Kidney (tissue), 14 donors: ENCODE results near the gene HIVEP3. TPM values are rescaled to one million over a fixed set of nuclear protein-coding genes. Genes with fewer than 3 reads are reported as not detected.

Experiments
- DNase-seq, 5 donors: peaks; one replicate each; pipeline ENCODE4 v3.0.0-alpha.2; 2013 to 2020
- FAIRE-seq: peaks from 2 replicates; lab custom pipeline; 2012; peaks lifted over from hg19 to GRCh38; lab: Jason Lieb, UNC
- H3K27ac ChIP-seq, 2 donors: one replicate each; pipeline ENCODE4 v1.7.0; 2013; ENCODE audit warnings: low read depth in 2 of 2, low read length in 2 of 2, inconsistent platforms in 1 of 2
- H3K27me3 ChIP-seq: one replicate; pipeline ENCODE4 v1.7.1; 2013; ENCODE audit warnings: low read length, inconsistent platforms; ENCODE audit not compliant: control insufficient read depth, insufficient read depth
- H3K36me3 ChIP-seq, 3 donors: one replicate each; pipeline versions ENCODE4 v1.7.0 to v1.7.1; 2013; ENCODE audit warnings: low read length in 3 of 3, control low read depth in 1 of 3, inconsistent platforms in 1 of 3; ENCODE audit not compliant: insufficient read depth in 3 of 3, control insufficient read depth in 2 of 3
- H3K4me1 ChIP-seq, 3 donors: one replicate each; pipeline versions ENCODE4 v1.7.0 to v1.7.1; 2013; ENCODE audit warnings: low read length in 3 of 3, inconsistent platforms in 1 of 3, low read depth in 1 of 3; ENCODE audit not compliant: control insufficient read depth in 2 of 3, insufficient read depth in 2 of 3
- H3K4me3 ChIP-seq, 3 donors: one replicate each; pipeline versions ENCODE4 v1.7.0 to v1.8.1; 2013; ENCODE audit warnings: low read length in 3 of 3, control low read depth in 1 of 3, inconsistent platforms in 1 of 3
- H3K9ac ChIP-seq, 3 donors: one replicate each; pipeline versions ENCODE4 v1.7.0 to v1.7.1; 2013; ENCODE audit warnings: low read length in 3 of 3, control low read depth in 1 of 3, inconsistent platforms in 1 of 3
- H3K9me3 ChIP-seq, 3 donors: one replicate each; pipeline versions ENCODE4 v1.7.0 to v1.7.1; 2013; ENCODE audit warnings: low read length in 3 of 3, control low read depth in 1 of 3, inconsistent platforms in 1 of 3; ENCODE audit not compliant: control insufficient read depth in 2 of 3, insufficient read depth in 1 of 3
- intact Hi-C: fragments of 100-400 bp; cut with DNase I; formaldehyde crosslinking; loops from one replicate; pipeline ENCODE4 v1.11.1; 2022
- polyA plus RNA-seq: library from polyadenylated mRNA; stranded (reverse); fragments of 350-450 nt; fragmentation: Illumina TruSeq; extraction: RNeasy Lipid Tissue Mini Kit (QIAGEN cat#74804); gene quantifications from one replicate; pipeline ENCODE4 v1.2.3, GENCODE V29; 2014; ENCODE audit warnings: low read depth, low replicate concordance; ENCODE audit not compliant: insufficient read depth
- total RNA-seq: library from RNA; stranded (reverse); fragmentation: NEBNext Ultra II Directional; extraction: Animal tissue kit (Norgen Biotek cat#: 25700); gene quantifications from one replicate; pipeline ENCODE4 v1.2.1, GENCODE V29; 2021
- TF ChIP-seq, protein P1 (sequence below): IDR thresholded peaks from 3 replicates; pipeline ENCODE4 v1.5.1; 2012; ENCODE audit warnings: mild to moderate bottlenecking, moderate library complexity, borderline replicate concordance; ENCODE audit not compliant: insufficient read depth; ENCODE audit errors: extremely low read depth
- donor health status: control.
- donor health status: control.
- donor health status: control.
- donor health status: control.
- donor health status: control.
- donor health status: DM: yes; HTN: yes; CAD: no.
- donor health status: Normal renal cell carcinoma (clear cell type).

The HIVEP3 gene
- total and polyA plus RNA-seq, 2 donors from 2014 or later = 3.5 to 11.0 TPM

DNA sequence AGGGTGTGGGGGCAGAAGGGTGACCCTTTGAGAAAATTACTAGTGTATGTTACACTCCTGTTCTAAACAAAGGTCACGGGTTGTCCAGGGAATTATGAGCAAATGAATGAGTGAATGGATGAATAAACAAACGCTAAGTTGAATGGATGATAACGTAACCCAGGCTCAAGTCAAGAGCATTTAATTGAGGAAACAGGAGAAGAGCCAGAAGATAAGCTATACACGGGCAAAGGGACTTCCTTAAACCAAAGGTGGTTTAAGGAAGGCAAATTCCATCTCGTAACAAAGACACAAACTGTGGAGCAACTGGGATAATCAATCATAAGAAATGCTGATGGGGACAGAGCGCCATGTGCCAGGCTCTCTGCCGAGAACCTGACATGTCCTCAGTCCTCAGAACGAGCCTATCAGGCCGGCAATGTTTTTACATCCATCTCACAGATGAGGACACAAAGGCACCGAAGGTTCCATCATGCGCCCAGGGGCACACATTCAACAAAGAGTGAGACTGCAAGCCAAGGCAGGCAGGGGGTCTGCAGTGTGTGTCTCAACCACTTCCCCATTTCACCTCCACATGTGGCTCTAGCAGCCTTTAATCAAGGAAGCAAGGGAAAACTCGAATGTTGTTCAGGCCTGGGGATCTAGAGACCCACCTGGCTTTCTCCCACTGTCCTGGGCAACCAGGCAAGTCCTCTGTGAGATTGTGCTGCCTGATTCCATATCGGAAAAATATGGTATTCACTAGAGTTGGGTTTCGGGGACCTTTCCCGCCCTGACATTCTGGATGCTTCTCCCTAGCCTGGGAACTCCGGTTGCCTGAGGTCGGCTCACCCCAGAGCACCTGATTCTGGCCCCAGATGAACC lies 307.4 kb downstream of the HIVEP3 start:
- TF ChIP-seq, protein P1, sequence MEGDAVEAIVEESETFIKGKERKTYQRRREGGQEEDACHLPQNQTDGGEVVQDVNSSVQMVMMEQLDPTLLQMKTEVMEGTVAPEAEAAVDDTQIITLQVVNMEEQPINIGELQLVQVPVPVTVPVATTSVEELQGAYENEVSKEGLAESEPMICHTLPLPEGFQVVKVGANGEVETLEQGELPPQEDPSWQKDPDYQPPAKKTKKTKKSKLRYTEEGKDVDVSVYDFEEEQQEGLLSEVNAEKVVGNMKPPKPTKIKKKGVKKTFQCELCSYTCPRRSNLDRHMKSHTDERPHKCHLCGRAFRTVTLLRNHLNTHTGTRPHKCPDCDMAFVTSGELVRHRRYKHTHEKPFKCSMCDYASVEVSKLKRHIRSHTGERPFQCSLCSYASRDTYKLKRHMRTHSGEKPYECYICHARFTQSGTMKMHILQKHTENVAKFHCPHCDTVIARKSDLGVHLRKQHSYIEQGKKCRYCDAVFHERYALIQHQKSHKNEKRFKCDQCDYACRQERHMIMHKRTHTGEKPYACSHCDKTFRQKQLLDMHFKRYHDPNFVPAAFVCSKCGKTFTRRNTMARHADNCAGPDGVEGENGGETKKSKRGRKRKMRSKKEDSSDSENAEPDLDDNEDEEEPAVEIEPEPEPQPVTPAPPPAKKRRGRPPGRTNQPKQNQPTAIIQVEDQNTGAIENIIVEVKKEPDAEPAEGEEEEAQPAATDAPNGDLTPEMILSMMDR = no peak
- Histone ChIP-seq H3K9ac (no peak overlapping the region), H3K9me3 (no peaks in the 10 kb centered on the region), H3K36me3 (no peaks in the 10 kb centered on the region), H3K27me3 (no peaks in the 10 kb centered on the region), H3K4me3 (no peak overlapping the region), H3K4me1 (no peaks in the 10 kb centered on the region), H3K27ac (no peak overlapping the region)
- FAIRE-seq = no peak
- no peak for DNase-seq
- intact Hi-C loops = no loop called here

DNA sequence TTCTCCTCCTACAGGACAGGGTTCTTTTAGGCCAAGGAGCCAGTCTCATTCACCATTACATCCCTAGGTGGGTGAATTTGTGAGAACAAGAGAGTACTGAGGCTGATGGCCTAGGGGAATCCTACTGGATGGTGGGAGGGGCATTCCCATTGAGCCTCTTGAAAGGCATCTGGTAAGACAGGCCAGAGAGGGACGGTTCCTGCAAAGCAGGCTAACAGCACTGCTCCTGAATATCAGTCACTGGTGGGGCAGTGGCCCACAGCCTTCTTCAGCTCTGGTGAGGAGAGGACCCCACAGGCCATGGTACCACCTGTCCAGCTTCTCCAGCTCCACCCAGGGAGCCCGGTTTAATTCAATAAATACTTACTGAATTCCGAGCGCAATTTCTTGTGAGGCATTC lies 308.4 kb downstream of the HIVEP3 start:
- Histone ChIP-seq H3K27me3 (no peaks in the 10 kb centered on the region), H3K9ac (no peak overlapping the region), H3K4me3 (no peak overlapping the region), H3K36me3 (no peaks in the 10 kb centered on the region), H3K9me3 (no peaks in the 10 kb centered on the region), H3K4me1 (no peaks in the 10 kb centered on the region), H3K27ac (no peak overlapping the region)
- no peak for FAIRE-seq
- DNase-seq = no peak
- intact Hi-C loops = no loop called here
- TF ChIP-seq, protein P1 = no peak

DNA sequence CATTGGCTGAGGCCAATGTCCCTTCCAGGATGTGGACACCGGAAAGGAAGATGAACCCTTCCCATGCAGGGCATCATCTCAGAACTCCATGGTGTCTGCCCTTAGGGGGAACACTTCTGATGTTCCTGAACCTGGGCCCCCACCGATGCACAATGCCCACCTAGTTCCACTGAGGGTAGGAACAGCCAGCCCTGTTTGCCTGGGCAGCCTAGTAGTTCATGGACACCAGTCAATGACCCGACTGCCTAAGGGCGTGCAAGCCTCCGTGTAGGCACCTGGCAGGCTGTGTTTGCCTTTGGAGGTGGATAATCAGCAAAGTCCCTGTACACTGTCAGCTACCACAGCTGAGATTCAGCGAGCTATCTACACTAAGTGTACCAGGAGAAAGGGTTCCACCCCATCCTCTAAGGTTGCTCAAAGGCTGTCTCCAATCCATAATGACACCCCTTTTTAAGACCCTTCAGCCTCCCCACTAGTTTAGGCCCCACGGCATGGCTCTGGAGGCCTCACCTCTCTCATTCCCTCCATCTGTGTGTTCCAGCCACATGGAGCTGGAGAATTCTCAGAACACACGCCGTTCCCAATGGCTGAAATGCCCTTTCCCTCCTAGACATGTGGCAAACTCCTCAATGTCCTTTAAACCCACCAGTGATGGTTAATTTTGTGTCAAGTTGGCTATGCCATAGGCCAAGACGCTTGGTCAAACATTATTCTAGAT lies 309.4 kb downstream of the HIVEP3 start:
- Histone ChIP-seq H3K9ac (no peak overlapping the region), H3K27ac (no peak overlapping the region), H3K4me1 (no peaks in the 10 kb centered on the region), H3K36me3 (no peaks in the 10 kb centered on the region), H3K9me3 (no peaks in the 10 kb centered on the region), H3K27me3 (no peaks in the 10 kb centered on the region), H3K4me3 (no peak overlapping the region)
- intact Hi-C loops = no loop called here
- DNase-seq (no peak), FAIRE-seq (no peak)
- TF ChIP-seq, protein P1 = no peak
